ENCODE data around the gene UGT1A3.

Gene UGT1A3

GRCh38 chr2:233760043-233760442, 31.2 kb downstream of the UGT1A3 start, which contains the start of gene UGT1A1:
TSS of gene UGT1A1 (plus strand) at chr2:233760270. CDS start at chr2:233760288, 18 bp downstream.
- Histone ChIP-seq H3K27me3 (ENCODE audit: control insufficient read depth, insufficient read depth, low read length) (no peaks in the 10 kb centered on the region), H3K9me3 (ENCODE audit: control insufficient read depth, insufficient read depth, low read depth, low read length) (peaks cover under 1% of the 10 kb centered on the region; the same call in 1 of the 2 replicates), H3K9ac (ENCODE audit: low read length) (no peak within 1 kb of the TSS), H3K4me3 (ENCODE audit: low read depth, low read length) (no peak within 1 kb of the TSS), H3K4me1 (ENCODE audit: control insufficient read depth, insufficient read depth, low read length) (no peaks in the 10 kb centered on the region), H3K36me3 (ENCODE audit: control insufficient read depth, insufficient read depth, low read length) (no peaks in the 10 kb centered on the region), H3K27ac (ENCODE audit: low read depth, low read length) (no peak within 1 kb of the TSS)

- H3K9me3 ChIP-seq (ENCODE audit: control insufficient read depth, insufficient read depth, low read depth, low read length) = no peaks in the 10 kb centered on the region
- H3K4me1 ChIP-seq (ENCODE audit: control insufficient read depth, insufficient read depth, low read length) = no peaks in the 10 kb centered on the region
- no peaks in the 10 kb centered on the region for H3K36me3 ChIP-seq (ENCODE audit: control insufficient read depth, insufficient read depth, low read length)
- H3K27me3 ChIP-seq (ENCODE audit: control insufficient read depth, insufficient read depth, low read length) = no peaks in the 10 kb centered on the region
- no peak overlapping the region for H3K27ac ChIP-seq (ENCODE audit: low read depth, low read length)
- no peak overlapping the region for H3K9ac ChIP-seq (ENCODE audit: low read length)
- no peak overlapping the region for H3K4me3 ChIP-seq (ENCODE audit: low read depth, low read length)
Measured at GRCh38 chr2:233761040-233761769, 32.4 kb downstream of the UGT1A3 start.

- H3K27ac ChIP-seq (ENCODE audit: low read depth, low read length) = no peak overlapping the region
- H3K9ac ChIP-seq (ENCODE audit: low read length) = no peak overlapping the region
- no peaks in the 10 kb centered on the region for H3K27me3 ChIP-seq (ENCODE audit: control insufficient read depth, insufficient read depth, low read length)
- no peaks in the 10 kb centered on the region for H3K36me3 ChIP-seq (ENCODE audit: control insufficient read depth, insufficient read depth, low read length)
- no peak overlapping the region for H3K4me3 ChIP-seq (ENCODE audit: low read depth, low read length)
- no peaks in the 10 kb centered on the region for H3K4me1 ChIP-seq (ENCODE audit: control insufficient read depth, insufficient read depth, low read length)
- H3K9me3 ChIP-seq (ENCODE audit: control insufficient read depth, insufficient read depth, low read depth, low read length) = no peaks in the 10 kb centered on the region
Measured at GRCh38 chr2:233764264-233764663, 35.4 kb downstream of the UGT1A3 start.

GRCh38 chr2:233764761-233765160, 35.9 kb downstream of the UGT1A3 start:
- Histone ChIP-seq H3K9ac (ENCODE audit: low read length) (no peak overlapping the region), H3K4me3 (ENCODE audit: low read depth, low read length) (no peak overlapping the region), H3K27me3 (ENCODE audit: control insufficient read depth, insufficient read depth, low read length) (no peaks in the 10 kb centered on the region), H3K9me3 (ENCODE audit: control insufficient read depth, insufficient read depth, low read depth, low read length) (no peaks in the 10 kb centered on the region), H3K36me3 (ENCODE audit: control insufficient read depth, insufficient read depth, low read length) (no peaks in the 10 kb centered on the region), H3K27ac (ENCODE audit: low read depth, low read length) (no peak overlapping the region), H3K4me1 (ENCODE audit: control insufficient read depth, insufficient read depth, low read length) (no peaks in the 10 kb centered on the region)

GRCh38 chr2:233766416-233766815, 37.6 kb downstream of the UGT1A3 start:
- no peaks in the 10 kb centered on the region for H3K9me3 ChIP-seq (ENCODE audit: control insufficient read depth, insufficient read depth, low read depth, low read length)
- no peak overlapping the region for H3K9ac ChIP-seq (ENCODE audit: low read length)
- no peak overlapping the region for H3K27ac ChIP-seq (ENCODE audit: low read depth, low read length)

GRCh38 chr2:233768076-233768475, 39.2 kb downstream of the UGT1A3 start:
- H3K27me3 ChIP-seq (ENCODE audit: control insufficient read depth, insufficient read depth, low read length) = no peaks in the 10 kb centered on the region
- H3K4me3 ChIP-seq (ENCODE audit: low read depth, low read length) = no peak overlapping the region
- H3K9me3 ChIP-seq (ENCODE audit: control insufficient read depth, insufficient read depth, low read depth, low read length) = no peaks in the 10 kb centered on the region
- no peak overlapping the region for H3K27ac ChIP-seq (ENCODE audit: low read depth, low read length)
- no peak overlapping the region for H3K9ac ChIP-seq (ENCODE audit: low read length)
- no peaks in the 10 kb centered on the region for H3K4me1 ChIP-seq (ENCODE audit: control insufficient read depth, insufficient read depth, low read length)
- H3K36me3 ChIP-seq (ENCODE audit: control insufficient read depth, insufficient read depth, low read length) = no peaks in the 10 kb centered on the region

More at GRCh38 chr2:233766416-233766815, 37.6 kb downstream of the UGT1A3 start:
- H3K4me1 ChIP-seq (ENCODE audit: control insufficient read depth, insufficient read depth, low read length) = no peaks in the 10 kb centered on the region
- no peak overlapping the region for H3K4me3 ChIP-seq (ENCODE audit: low read depth, low read length)
- no peaks in the 10 kb centered on the region for H3K27me3 ChIP-seq (ENCODE audit: control insufficient read depth, insufficient read depth, low read length)
- H3K36me3 ChIP-seq (ENCODE audit: control insufficient read depth, insufficient read depth, low read length) = no peaks in the 10 kb centered on the region

GRCh38 chr2:233769260-233769659, 40.4 kb downstream of the UGT1A3 start:
- no peak overlapping the region for H3K4me3 ChIP-seq (ENCODE audit: low read depth, low read length)
- no peak overlapping the region for H3K27ac ChIP-seq (ENCODE audit: low read depth, low read length)
- no peaks in the 10 kb centered on the region for H3K4me1 ChIP-seq (ENCODE audit: control insufficient read depth, insufficient read depth, low read length)
- H3K9ac ChIP-seq (ENCODE audit: low read length) = no peak overlapping the region
- H3K27me3 ChIP-seq (ENCODE audit: control insufficient read depth, insufficient read depth, low read length) = no peaks in the 10 kb centered on the region
- no peaks in the 10 kb centered on the region for H3K9me3 ChIP-seq (ENCODE audit: control insufficient read depth, insufficient read depth, low read depth, low read length)
- no peaks in the 10 kb centered on the region for H3K36me3 ChIP-seq (ENCODE audit: control insufficient read depth, insufficient read depth, low read length)

GRCh38 chr2:233772153-233772552, 43.3 kb downstream of the UGT1A3 start:
- no peak overlapping the region for H3K4me3 ChIP-seq (ENCODE audit: low read depth, low read length)
- H3K27ac ChIP-seq (ENCODE audit: low read depth, low read length) = no peak overlapping the region
- no peaks in the 10 kb centered on the region for H3K4me1 ChIP-seq (ENCODE audit: control insufficient read depth, insufficient read depth, low read length)
- H3K9ac ChIP-seq (ENCODE audit: low read length) = no peak overlapping the region
- H3K9me3 ChIP-seq (ENCODE audit: control insufficient read depth, insufficient read depth, low read depth, low read length) = peaks cover 14% of the 10 kb centered on the region
- H3K27me3 ChIP-seq (ENCODE audit: control insufficient read depth, insufficient read depth, low read length) = no peaks in the 10 kb centered on the region
- no peaks in the 10 kb centered on the region for H3K36me3 ChIP-seq (ENCODE audit: control insufficient read depth, insufficient read depth, low read length)

GRCh38 chr2:233772583-233772982, 43.7 kb downstream of the UGT1A3 start:
- Histone ChIP-seq H3K27ac (ENCODE audit: low read depth, low read length) (no peak overlapping the region), H3K27me3 (ENCODE audit: control insufficient read depth, insufficient read depth, low read length) (no peaks in the 10 kb centered on the region), H3K9me3 (ENCODE audit: control insufficient read depth, insufficient read depth, low read depth, low read length) (peaks cover 14% of the 10 kb centered on the region), H3K4me1 (ENCODE audit: control insufficient read depth, insufficient read depth, low read length) (no peaks in the 10 kb centered on the region), H3K36me3 (ENCODE audit: control insufficient read depth, insufficient read depth, low read length) (no peaks in the 10 kb centered on the region), H3K4me3 (ENCODE audit: low read depth, low read length) (no peak overlapping the region), H3K9ac (ENCODE audit: low read length) (no peak overlapping the region)

- H3K4me1 ChIP-seq (ENCODE audit: control insufficient read depth, insufficient read depth, low read length) = no peaks in the 10 kb centered on the region
Measured at GRCh38 chr2:233773854-233774253, 45.0 kb downstream of the UGT1A3 start.

GRCh38 chr2:233775414-233775813, 46.6 kb downstream of the UGT1A3 start:
- H3K9ac ChIP-seq (ENCODE audit: low read length) = no peak overlapping the region
- H3K27me3 ChIP-seq (ENCODE audit: control insufficient read depth, insufficient read depth, low read length) = no peaks in the 10 kb centered on the region
- no peaks in the 10 kb centered on the region for H3K4me1 ChIP-seq (ENCODE audit: control insufficient read depth, insufficient read depth, low read length)
- H3K4me3 ChIP-seq (ENCODE audit: low read depth, low read length) = no peak overlapping the region
- H3K27ac ChIP-seq (ENCODE audit: low read depth, low read length) = no peak overlapping the region
- H3K36me3 ChIP-seq (ENCODE audit: control insufficient read depth, insufficient read depth, low read length) = no peaks in the 10 kb centered on the region
- peaks cover 14% of the 10 kb centered on the region for H3K9me3 ChIP-seq (ENCODE audit: control insufficient read depth, insufficient read depth, low read depth, low read length)

More at GRCh38 chr2:233773854-233774253, 45.0 kb downstream of the UGT1A3 start:
- Histone ChIP-seq H3K36me3 (ENCODE audit: control insufficient read depth, insufficient read depth, low read length) (no peaks in the 10 kb centered on the region), H3K27ac (ENCODE audit: low read depth, low read length) (no peak overlapping the region), H3K27me3 (ENCODE audit: control insufficient read depth, insufficient read depth, low read length) (no peaks in the 10 kb centered on the region), H3K9me3 (ENCODE audit: control insufficient read depth, insufficient read depth, low read depth, low read length) (peaks cover 14% of the 10 kb centered on the region), H3K9ac (ENCODE audit: low read length) (no peak overlapping the region), H3K4me3 (ENCODE audit: low read depth, low read length) (no peak overlapping the region)
